GM18502 (cell line): Measurements from ENCODE around the gene OSBPL3.

Experiments used
- ATAC-seq: cut with Tn5 transposase; IDR thresholded peaks from one replicate; pipeline ENCODE4 v1.9.1; 2021; ENCODE audit warnings: mild to moderate bottlenecking; ENCODE audit not compliant: unreplicated experiment, poor library complexity

The OSBPL3 gene

GRCh38 chr7:24751484-24751883, 228.5 kb downstream of the OSBPL3 start:
- no peak for ATAC-seq

GRCh38 chr7:24750441-24751055, 229.4 kb downstream of the OSBPL3 start:
- ATAC-seq, result no peak

- no peak for ATAC-seq
Measured at GRCh38 chr7:24748521-24748920, 231.5 kb downstream of the OSBPL3 start.
